SK-N-MC (cell line): ENCODE data around the gene SLC4A3.

ENCODE experiments used
- EZH2 ChIP-seq: fragments of 200-600 bp; sonication (generic); IDR thresholded peaks from one replicate; pipeline ENCODE4 v1.6.1; 2017; ENCODE audit warnings: antibody characterized with exemption
- FOXP2 ChIP-seq: optimal IDR thresholded peaks from 2 replicates; pipeline ENCODE3; 2011; ENCODE audit warnings: mild to moderate bottlenecking, moderate library complexity; ENCODE audit not compliant: insufficient read depth; ENCODE audit errors: extremely low read length, control extremely low read depth
- POLR2AphosphoS5 ChIP-seq: IDR thresholded peaks from 2 replicates; pipeline ENCODE4 v1.6.1; 2012; ENCODE audit warnings: mild to moderate bottlenecking, low read depth, low read length, borderline replicate concordance

- no peak for TF ChIP-seq POLR2AphosphoS5
- no peak for TF ChIP-seq EZH2
- TF ChIP-seq FOXP2 = no peak
These were observed 14.1 kb downstream of the SLC4A3 start for GRCh38 chr2:219641390-219642068.
